ENCODE data around the gene CPSF3.

The CPSF3 gene

GRCh38 chr2:9462886-9463697 lies 39.6 kb downstream of the CPSF3 start:
- Mint-ChIP-seq H3K4me3 (no peak overlapping the region), H3K4me1 (peaks cover 2% of the 10 kb centered on the region), H3K27me3 (no peaks in the 10 kb centered on the region), H3K9me3 (no peaks in the 10 kb centered on the region), H3K36me3 (ENCODE audit: low read depth) (peaks cover 43% of the 10 kb centered on the region), H3K27ac (no peak overlapping the region)
- DNase-seq (no peak), ATAC-seq (peak; percentile 21)

GRCh38 chr2:9463698-9464034 lies 40.2 kb downstream of the CPSF3 start:
- peaks cover 43% of the 10 kb centered on the region for H3K36me3 Mint-ChIP-seq (ENCODE audit: low read depth)
- peak; percentile 87 for ATAC-seq
- DNase-seq = peak; percentile 10
- no peaks in the 10 kb centered on the region for H3K27me3 Mint-ChIP-seq
- H3K4me3 Mint-ChIP-seq = no peak overlapping the region
- H3K9me3 Mint-ChIP-seq = no peaks in the 10 kb centered on the region
- H3K4me1 Mint-ChIP-seq = peaks cover 2% of the 10 kb centered on the region
- H3K27ac Mint-ChIP-seq = no peak overlapping the region

- Mint-ChIP-seq H3K36me3 (ENCODE audit: low read depth) (peaks cover 37% of the 10 kb centered on the region), H3K4me3 (no peak overlapping the region), H3K27ac (no peak overlapping the region), H3K27me3 (no peaks in the 10 kb centered on the region), H3K4me1 (peaks cover 2% of the 10 kb centered on the region), H3K9me3 (no peaks in the 10 kb centered on the region)
- no peak for ATAC-seq
- DNase-seq = no peak
Observed at GRCh38 chr2:9465170-9465569, 41.7 kb downstream of the CPSF3 start.

GRCh38 chr2:9466147-9466683 lies 42.8 kb downstream of the CPSF3 start:
- Mint-ChIP-seq H3K9me3 (no peaks in the 10 kb centered on the region), H3K4me1 (peaks cover 2% of the 10 kb centered on the region), H3K27ac (no peak overlapping the region), H3K27me3 (no peaks in the 10 kb centered on the region), H3K36me3 (ENCODE audit: low read depth) (peaks cover 34% of the 10 kb centered on the region), H3K4me3 (no peak overlapping the region)
- DNase-seq (no peak), ATAC-seq (no peak)

DNA sequence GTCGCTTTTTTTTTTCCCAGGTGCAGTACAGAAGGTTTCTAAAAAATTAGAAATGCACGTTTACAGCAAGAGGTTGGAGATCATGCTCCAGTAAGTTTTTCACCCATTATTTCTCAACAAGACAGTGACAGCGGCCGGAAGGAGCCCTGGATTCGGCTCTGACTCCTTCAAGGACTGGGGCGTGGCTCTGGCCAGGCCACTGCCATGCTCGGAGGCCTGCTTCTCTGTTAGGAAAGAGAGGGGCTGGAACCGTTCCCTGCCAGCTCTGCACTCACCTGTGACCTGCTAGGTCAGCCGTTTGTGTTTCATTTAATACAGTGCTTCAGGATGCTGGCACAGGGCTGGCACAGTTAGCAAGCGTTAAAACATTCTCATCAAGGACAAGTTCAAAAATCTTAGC lies 44.2 kb downstream of the CPSF3 start:
- DNase-seq (no peak), ATAC-seq (no peak)

DNA sequence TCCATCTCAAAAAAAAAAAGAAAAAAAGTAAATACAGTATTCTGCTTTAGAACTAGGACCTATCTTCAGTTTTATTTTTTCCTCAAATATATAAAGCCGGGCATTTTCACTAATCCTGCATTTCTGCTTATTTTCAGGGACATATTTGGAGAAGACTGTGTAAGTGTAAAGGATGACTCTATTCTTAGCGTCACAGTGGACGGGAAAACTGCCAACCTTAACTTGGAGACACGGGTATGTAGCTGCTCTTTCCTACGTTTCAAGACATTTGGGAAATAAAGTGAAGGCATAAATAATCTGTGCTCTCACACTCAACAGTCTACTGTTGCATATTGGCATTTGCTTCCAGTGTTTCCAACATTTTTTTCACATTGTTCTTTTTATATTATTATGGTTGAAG lies 47.8 kb downstream of the CPSF3 start:
- H3K4me3 Mint-ChIP-seq = no peak overlapping the region
- no peak overlapping the region for H3K27ac Mint-ChIP-seq
- peaks cover 36% of the 10 kb centered on the region for H3K36me3 Mint-ChIP-seq (ENCODE audit: low read depth)
- ATAC-seq (no peak), DNase-seq (no peak)
- H3K9me3 Mint-ChIP-seq = no peaks in the 10 kb centered on the region
- H3K4me1 Mint-ChIP-seq = peaks cover 11% of the 10 kb centered on the region
- no peaks in the 10 kb centered on the region for H3K27me3 Mint-ChIP-seq

More for the DNA sequence above, 44.2 kb downstream of the CPSF3 start:
- H3K27ac Mint-ChIP-seq = no peak overlapping the region
- H3K27me3 Mint-ChIP-seq = no peaks in the 10 kb centered on the region
- H3K4me3 Mint-ChIP-seq = no peak overlapping the region
- peaks cover 2% of the 10 kb centered on the region for H3K4me1 Mint-ChIP-seq
- no peaks in the 10 kb centered on the region for H3K9me3 Mint-ChIP-seq
- peaks cover 35% of the 10 kb centered on the region for H3K36me3 Mint-ChIP-seq (ENCODE audit: low read depth)

- Mint-ChIP-seq H3K36me3 (ENCODE audit: low read depth) (peaks cover 38% of the 10 kb centered on the region), H3K27me3 (no peaks in the 10 kb centered on the region), H3K4me3 (peak overlapping the region; percentile 71), H3K4me1 (peaks cover 23% of the 10 kb centered on the region), H3K27ac (no peak overlapping the region), H3K9me3 (no peaks in the 10 kb centered on the region)
- DNase-seq = no peak
- no peak for ATAC-seq
Observed at GRCh38 chr2:9472511-9472910, 49.1 kb downstream of the CPSF3 start.

DNA sequence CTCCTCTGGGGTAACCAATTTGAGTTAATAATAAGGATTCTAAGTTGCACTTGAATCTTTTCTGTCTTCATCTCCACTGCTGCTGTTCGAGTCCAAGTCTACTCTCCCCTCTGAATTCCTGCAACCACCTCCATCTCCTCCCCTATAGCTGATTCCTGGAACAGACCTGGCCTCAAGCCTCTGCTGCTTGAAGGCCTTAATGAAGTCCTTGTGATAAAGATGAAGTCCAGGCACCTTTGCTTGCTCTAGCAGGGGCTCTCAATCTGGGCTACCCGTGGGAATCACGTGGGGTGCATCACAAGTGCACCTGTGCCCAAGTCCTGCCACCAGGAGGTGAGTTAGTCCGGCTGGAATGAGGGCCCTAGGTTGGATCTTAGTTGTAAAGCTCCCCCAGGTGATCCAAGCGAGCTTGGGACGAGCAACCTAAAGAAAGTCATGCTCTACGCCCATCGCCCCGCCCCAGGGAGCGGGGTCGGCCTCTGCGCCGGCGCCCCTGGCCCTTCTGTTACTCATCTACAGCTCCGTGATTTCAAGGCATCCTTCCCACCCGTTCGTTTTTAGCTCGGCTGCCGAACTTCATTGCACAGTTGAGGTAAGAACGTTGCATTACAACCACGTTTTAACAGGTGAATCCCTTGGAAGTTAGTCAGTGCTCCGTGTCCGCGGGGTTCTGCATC lies 50.0 kb downstream of the CPSF3 start:
- H3K4me3 Mint-ChIP-seq = peak overlapping the region; percentile 71
- DNase-seq (no peak), ATAC-seq (peak; percentile 21)
- H3K27ac Mint-ChIP-seq = peak overlapping the region; percentile 60
- no peaks in the 10 kb centered on the region for H3K27me3 Mint-ChIP-seq
- H3K9me3 Mint-ChIP-seq = no peaks in the 10 kb centered on the region
- peaks cover 32% of the 10 kb centered on the region for H3K4me1 Mint-ChIP-seq
- peaks cover 41% of the 10 kb centered on the region for H3K36me3 Mint-ChIP-seq (ENCODE audit: low read depth)

DNA sequence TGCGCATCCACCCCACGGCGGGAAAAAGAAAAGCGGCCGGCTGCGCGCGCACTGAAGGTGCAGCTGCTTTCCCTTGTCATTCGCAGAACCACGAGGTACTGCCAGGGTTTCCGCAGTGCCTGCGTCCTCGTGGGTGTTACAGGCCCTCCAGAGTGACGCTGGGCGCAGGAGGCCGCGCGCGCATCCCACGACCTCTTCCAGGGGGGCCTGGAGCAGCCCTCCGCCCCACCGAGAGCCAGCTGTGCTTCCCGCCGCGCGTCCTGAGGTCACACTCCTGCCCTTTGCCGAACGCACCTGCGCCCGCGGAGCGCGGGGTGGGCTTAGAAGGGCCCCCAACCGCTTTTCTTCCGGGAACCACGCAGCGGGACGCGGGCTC lies 50.5 kb downstream of the CPSF3 start:
- peaks cover 40% of the 10 kb centered on the region for H3K36me3 Mint-ChIP-seq (ENCODE audit: low read depth)
- H3K4me1 Mint-ChIP-seq = peaks cover 34% of the 10 kb centered on the region
- peak; percentile 50 for ATAC-seq
- H3K27me3 Mint-ChIP-seq = no peaks in the 10 kb centered on the region
- H3K9me3 Mint-ChIP-seq = no peaks in the 10 kb centered on the region
- H3K27ac Mint-ChIP-seq = peak overlapping the region; percentile 60
- peak; percentile 64 for DNase-seq
- peak overlapping the region; percentile 71 for H3K4me3 Mint-ChIP-seq

DNA sequence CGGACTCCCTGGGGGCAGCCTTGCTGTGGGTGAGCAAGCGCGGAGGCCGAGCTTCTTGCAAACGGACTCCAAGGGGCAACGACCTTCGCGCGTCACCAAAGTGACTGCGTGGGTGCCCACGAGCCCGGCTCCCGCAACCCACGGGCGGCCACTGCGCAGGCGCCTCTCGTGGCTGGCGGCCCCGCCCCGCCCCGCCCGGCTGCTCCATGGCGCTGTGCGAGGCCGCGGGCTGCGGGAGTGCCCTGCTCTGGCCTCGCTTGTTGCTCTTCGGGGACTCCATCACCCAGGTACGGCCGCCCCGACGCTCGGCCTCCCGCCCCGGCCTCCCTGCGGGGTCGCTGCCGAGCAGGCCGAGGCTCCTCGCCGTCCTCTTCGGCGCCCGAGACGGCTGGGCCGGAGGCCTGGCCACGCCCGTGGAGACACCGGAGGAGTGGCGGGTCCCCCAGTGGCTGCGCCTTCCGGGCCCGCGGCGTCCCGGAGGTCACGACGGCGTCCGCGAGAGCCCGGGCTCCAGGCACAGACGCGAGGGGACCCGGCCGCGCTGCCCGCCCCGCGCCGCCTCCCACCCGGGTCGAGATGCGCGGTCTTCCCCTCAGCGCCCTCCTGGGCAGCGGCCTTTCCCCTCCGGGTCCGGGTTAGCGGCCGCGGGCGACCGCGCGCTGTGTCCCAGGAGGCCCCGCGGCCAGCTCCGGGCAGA lies 51.1 kb downstream of the CPSF3 start, which contains the start of gene IAH1:
Gene IAH1 (plus strand): TSS at position 191 of the 697 bp plus-strand sequence. CDS start 16 bp downstream, at position 207.
- Mint-ChIP-seq H3K4me3 (peak within 1 kb of the TSS; percentile 85), H3K4me1 (peaks cover 38% of the 10 kb centered on the region), H3K36me3 (ENCODE audit: low read depth) (peaks cover 43% of the 10 kb centered on the region), H3K27me3 (no peaks in the 10 kb centered on the region), H3K27ac (peak within 1 kb of the TSS; percentile 86), H3K9me3 (no peaks in the 10 kb centered on the region)
- ATAC-seq (peak; percentile 85), DNase-seq (peak; percentile 75)

DNA sequence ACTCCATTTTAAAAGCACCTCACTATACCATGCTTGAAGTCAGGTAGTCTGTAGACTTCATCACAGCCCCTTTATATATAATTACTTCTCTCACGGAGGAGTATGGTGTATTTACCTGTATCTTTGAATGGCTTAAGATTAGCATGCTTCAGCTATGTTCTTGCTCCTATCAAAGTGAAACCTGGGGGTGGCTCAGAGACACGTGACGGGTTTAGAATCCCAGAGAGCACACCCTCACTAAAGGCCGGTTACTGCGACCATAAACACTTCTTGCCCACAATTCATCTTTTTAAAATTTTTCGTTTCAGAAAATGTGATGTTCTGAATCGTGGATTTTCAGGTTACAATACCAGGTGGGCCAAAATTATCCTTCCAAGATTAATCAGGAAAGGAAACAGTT lies 54.5 kb downstream of the CPSF3 start:
- ATAC-seq (no peak), DNase-seq (no peak)
- Mint-ChIP-seq H3K27me3 (no peaks in the 10 kb centered on the region), H3K27ac (no peak overlapping the region), H3K36me3 (ENCODE audit: low read depth) (peaks cover 39% of the 10 kb centered on the region), H3K4me1 (peaks cover 46% of the 10 kb centered on the region), H3K4me3 (no peak overlapping the region), H3K9me3 (no peaks in the 10 kb centered on the region)

- no peak overlapping the region for H3K4me3 Mint-ChIP-seq
Observed at GRCh38 chr2:9478526-9478925, 55.1 kb downstream of the CPSF3 start.

GRCh38 chr2:9480157-9480556 lies 56.7 kb downstream of the CPSF3 start:
- Mint-ChIP-seq H3K27ac (peak overlapping the region; percentile 4), H3K4me3 (no peak overlapping the region), H3K4me1 (peaks cover 43% of the 10 kb centered on the region), H3K36me3 (ENCODE audit: low read depth) (peaks cover 51% of the 10 kb centered on the region), H3K9me3 (no peaks in the 10 kb centered on the region), H3K27me3 (no peaks in the 10 kb centered on the region)
- no peak for ATAC-seq
- DNase-seq = no peak

More at GRCh38 chr2:9478526-9478925, 55.1 kb downstream of the CPSF3 start:
- H3K27ac Mint-ChIP-seq = no peak overlapping the region
- ATAC-seq (no peak), DNase-seq (no peak)
- peaks cover 38% of the 10 kb centered on the region for H3K36me3 Mint-ChIP-seq (ENCODE audit: low read depth)
- H3K4me1 Mint-ChIP-seq = peaks cover 43% of the 10 kb centered on the region
- no peaks in the 10 kb centered on the region for H3K27me3 Mint-ChIP-seq
- H3K9me3 Mint-ChIP-seq = no peaks in the 10 kb centered on the region

GRCh38 chr2:9483107-9483506 lies 59.7 kb downstream of the CPSF3 start:
- H3K9me3 Mint-ChIP-seq = no peaks in the 10 kb centered on the region
- H3K36me3 Mint-ChIP-seq (ENCODE audit: low read depth) = peaks cover 54% of the 10 kb centered on the region
- peaks cover 20% of the 10 kb centered on the region for H3K4me1 Mint-ChIP-seq
- no peak overlapping the region for H3K27ac Mint-ChIP-seq
- DNase-seq = no peak
- ATAC-seq = no peak
- H3K4me3 Mint-ChIP-seq = no peak overlapping the region
- no peaks in the 10 kb centered on the region for H3K27me3 Mint-ChIP-seq
